GM12875 (cell line): ENCODE data around the gene ALG3.
A peak's percentile ranks its signal among the peaks of the same experiment; 100 is the strongest.

Experiments used
- H3K4me3 ChIP-seq: one replicate; pipeline ENCODE4 v1.5.1; 2011; ENCODE audit warnings: low read depth, low read length, control low read depth
- TF ChIP-seq, protein P1 (sequence below): IDR thresholded peaks from 2 replicates; pipeline ENCODE4 v1.5.1; 2011; ENCODE audit warnings: low read depth, mild to moderate bottlenecking, control low read depth, inconsistent platforms, low read length, moderate library complexity, borderline replicate concordance; ENCODE audit not compliant: insufficient read depth

ALG3 gene

DNA sequence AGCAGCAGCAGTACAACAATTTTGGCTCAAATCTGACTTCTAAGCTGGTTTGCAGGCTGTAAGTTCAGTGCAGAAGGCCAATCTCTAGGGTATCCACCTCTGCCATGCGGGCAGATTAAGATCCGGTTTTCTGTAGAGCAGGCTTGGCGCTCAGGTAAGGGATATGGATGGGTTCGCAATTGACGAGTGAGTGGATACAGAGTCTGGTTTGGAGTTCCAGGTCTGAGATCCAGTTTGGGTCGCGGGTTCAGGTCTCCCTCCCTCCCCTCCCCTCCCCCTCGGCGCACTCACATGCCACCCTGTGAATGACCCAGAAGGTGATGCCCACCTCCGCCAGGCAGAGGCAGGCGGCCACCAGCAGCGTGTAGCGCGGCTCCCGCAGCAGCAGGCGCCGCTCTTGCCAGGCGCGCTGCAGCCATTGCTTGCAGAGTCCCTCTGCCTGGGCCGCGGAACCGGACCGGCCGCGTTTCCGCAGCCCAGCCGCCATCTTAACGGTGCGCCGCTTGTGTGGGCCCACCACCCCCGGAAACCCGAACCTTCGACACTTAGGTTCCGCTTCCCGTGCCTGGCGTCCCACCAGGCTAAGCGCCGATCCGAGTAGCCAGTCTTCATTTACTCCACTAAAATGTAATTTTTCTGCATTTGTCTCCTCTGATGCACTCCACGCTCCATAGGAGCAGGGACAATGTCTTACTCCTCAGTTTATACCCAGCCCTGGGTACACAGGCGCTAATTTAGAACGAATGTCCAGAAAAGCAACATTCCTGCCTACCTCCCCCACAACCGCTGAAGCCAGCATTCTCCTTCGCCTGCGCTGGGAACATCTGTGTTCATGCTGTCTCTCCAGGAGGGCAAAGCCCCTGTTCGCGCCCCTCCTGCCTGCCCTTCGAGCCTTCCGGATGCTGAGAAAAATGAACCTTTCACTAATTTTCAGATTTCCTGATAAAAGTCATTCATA lies at the start of gene ALG3:
Gene ALG3 (minus strand): TSS at position 509 of the 958 bp plus-strand sequence. CDS start 22 bp downstream, at position 487.
- H3K4me3 ChIP-seq, result peak within 1 kb of the TSS; percentile 88
- TF ChIP-seq, protein P1, sequence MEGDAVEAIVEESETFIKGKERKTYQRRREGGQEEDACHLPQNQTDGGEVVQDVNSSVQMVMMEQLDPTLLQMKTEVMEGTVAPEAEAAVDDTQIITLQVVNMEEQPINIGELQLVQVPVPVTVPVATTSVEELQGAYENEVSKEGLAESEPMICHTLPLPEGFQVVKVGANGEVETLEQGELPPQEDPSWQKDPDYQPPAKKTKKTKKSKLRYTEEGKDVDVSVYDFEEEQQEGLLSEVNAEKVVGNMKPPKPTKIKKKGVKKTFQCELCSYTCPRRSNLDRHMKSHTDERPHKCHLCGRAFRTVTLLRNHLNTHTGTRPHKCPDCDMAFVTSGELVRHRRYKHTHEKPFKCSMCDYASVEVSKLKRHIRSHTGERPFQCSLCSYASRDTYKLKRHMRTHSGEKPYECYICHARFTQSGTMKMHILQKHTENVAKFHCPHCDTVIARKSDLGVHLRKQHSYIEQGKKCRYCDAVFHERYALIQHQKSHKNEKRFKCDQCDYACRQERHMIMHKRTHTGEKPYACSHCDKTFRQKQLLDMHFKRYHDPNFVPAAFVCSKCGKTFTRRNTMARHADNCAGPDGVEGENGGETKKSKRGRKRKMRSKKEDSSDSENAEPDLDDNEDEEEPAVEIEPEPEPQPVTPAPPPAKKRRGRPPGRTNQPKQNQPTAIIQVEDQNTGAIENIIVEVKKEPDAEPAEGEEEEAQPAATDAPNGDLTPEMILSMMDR, result no peak

DNA sequence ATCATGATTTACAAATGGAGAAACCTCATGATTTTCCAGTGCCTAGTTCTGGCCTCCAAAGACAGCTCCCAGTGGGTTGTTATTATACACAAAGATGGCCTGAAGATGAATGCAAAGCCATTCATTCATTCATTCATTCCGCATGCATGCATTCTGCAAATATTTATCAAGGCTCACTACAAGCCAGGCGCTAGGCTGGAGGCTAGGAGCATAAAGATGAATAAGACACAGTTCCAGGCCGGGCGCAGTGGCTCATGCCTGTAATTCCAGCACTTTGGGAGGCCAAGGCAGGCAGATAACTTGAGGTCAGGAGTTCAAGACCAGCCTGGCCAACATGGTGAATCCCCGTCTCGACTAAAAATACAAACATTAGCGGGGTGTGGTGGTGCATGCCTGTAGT lies 47.9 kb upstream of the ALG3 start:
- TF ChIP-seq, protein P1, result no peak
- H3K4me3 ChIP-seq, result no peak overlapping the region

DNA sequence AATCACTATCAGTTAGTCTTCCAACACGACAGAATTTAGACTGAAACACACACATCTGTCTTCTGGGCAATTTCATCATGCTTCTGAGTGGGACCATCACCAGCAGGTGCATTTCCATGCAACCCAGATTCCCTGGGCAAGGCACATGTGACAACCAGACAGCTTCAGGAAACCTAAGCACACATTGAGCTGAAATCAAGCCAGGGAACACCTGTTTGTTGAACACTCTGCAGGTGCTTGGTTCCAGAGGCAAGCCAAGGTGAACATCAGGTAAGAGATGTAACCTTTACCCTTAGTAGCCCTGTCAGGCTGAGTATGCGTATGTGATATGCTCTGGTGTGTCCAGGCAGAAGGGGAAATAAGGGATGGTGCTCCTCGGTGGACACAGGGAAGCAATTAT lies 47.0 kb upstream of the ALG3 start:
- H3K4me3 ChIP-seq, result no peak overlapping the region
- TF ChIP-seq, protein P1, result no peak

DNA sequence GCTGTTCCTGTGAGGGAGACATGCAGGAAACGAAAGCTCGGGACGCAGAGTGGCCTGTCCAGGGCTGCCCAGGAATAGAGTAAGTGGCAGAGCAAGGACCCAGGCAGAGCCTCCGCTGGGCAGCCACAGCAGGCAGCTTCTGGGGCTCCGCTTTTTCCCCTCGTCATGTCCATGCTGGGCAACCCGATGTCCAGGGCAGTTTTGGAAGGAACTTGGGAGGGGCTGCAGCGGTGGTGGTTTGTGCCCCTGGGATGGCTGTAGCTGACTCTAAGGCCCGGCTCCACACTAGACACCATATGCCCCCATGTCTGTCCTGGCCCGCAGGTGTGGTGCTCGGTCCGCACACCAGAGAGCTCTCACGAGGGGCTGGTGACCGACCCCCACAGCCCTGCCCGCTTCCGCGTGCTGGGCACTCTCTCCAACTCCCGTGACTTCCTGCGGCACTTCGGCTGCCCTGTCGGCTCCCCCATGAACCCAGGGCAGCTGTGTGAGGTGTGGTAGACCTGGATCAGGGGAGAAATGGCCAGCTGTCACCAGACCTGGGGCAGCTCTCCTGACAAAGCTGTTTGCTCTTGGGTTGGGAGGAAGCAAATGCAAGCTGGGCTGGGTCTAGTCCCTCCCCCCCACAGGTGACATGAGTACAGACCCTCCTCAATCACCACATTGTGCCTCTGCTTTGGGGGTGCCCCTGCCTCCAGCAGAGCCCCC lies 43.1 kb upstream of the ALG3 start:
- TF ChIP-seq, protein P1, result no peak
- H3K4me3 ChIP-seq, result no peak overlapping the region

DNA sequence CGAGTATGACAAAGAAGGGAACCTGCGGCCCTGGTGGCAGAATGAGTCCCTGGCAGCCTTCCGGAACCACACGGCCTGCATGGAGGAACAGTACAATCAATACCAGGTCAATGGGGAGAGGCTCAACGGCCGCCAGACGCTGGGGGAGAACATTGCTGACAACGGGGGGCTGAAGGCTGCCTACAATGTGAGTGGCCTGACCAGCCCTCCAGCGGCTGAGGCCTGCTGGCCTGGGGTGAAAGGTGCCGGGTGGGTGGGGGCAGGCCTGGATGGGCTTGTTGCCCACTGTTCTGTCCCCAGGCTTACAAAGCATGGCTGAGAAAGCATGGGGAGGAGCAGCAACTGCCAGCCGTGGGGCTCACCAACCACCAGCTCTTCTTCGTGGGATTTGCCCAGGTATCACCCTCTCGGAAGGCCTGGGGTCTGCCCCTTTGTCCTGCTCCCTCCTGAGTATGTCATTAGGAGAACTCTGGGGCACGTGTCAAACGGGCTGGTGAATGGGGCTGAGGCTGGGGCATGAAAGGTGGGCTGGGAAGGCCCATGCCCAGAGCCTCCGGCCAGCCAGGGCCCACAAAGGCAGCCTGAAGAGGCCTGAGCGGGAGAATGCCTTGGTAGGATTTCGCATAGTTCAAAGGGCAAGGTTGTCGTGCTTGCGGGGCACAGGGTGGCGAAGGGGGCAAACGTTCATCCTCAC lies 42.4 kb upstream of the ALG3 start:
- H3K4me3 ChIP-seq, result no peak overlapping the region
- TF ChIP-seq, protein P1, result no peak

DNA sequence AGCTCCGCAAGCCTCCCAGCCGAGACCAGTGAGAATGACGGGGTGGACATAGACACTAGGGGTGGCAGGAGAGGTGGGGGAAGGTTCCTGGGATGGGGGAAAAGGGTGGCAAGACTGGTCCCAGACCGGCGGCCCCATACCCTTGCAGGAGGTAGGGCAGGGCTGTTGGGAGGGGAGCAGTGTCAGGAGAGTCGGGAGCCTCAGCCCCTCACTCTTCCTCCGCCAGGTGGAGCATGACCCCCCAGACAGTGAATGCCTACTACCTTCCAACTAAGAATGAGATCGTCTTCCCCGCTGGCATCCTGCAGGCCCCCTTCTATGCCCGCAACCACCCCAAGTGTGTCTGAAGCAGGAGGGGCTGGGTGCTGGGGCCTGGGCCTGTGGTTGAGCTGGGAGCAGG lies 41.6 kb upstream of the ALG3 start:
- TF ChIP-seq, protein P1, result no peak
- no peak overlapping the region for H3K4me3 ChIP-seq
